A549 (cell line): Measurements from ENCODE around the gene ARAP2.

Source experiments
- CEBPB ChIP-seq, 2 experiments: fragments of >200 bp in 1 of 2; sonication (Bioruptor Twin) in 1 of 2; formaldehyde crosslinking in 1 of 2; IDR thresholded peaks; 2 replicates each; pipeline ENCODE4 v1.6.1; 2012 to 2016
- CHD2 ChIP-seq: fragments of 150-350 bp; IDR thresholded peaks from 2 replicates; pipeline ENCODE4 v1.6.1; 2014; ENCODE audit warnings: low read length; ENCODE audit not compliant: partially characterized antibody
- CTCF ChIP-seq: fragments of >200 bp; sonication (Bioruptor Twin); formaldehyde crosslinking; IDR thresholded peaks from 3 replicates; pipeline ENCODE4 v1.5.1; 2016
- JUNB ChIP-seq: fragments of >200 bp; sonication (Bioruptor Twin); formaldehyde crosslinking; IDR thresholded peaks from 2 replicates; pipeline ENCODE4 v1.6.1; 2016
- KDM5A ChIP-seq: fragments of 200-600 bp; sonication (generic); IDR thresholded peaks from 2 replicates; pipeline ENCODE4 v1.6.1; 2016; ENCODE audit warnings: antibody characterized with exemption, mild to moderate bottlenecking
- POLR2A ChIP-seq: IDR thresholded peaks from 2 replicates; pipeline ENCODE4 v1.6.1; 2012; ENCODE audit warnings: mild to moderate bottlenecking, low read length
- RFX5 ChIP-seq: fragments of 450-650 bp; IDR thresholded peaks from 2 replicates; pipeline ENCODE4 v1.7.1; 2014; ENCODE audit warnings: antibody characterized with exemption, mild to moderate bottlenecking, moderate library complexity
- RNF2 ChIP-seq: fragments of 200-600 bp; sonication (generic); IDR thresholded peaks from 2 replicates; pipeline ENCODE4 v1.6.1; 2016; ENCODE audit warnings: low read depth, mild to moderate bottlenecking, antibody characterized with exemption, moderate library complexity, borderline replicate concordance

GRCh38 chr4:36236159-36236558, 8.2 kb downstream of the ARAP2 start:
- no peak for TF ChIP-seq POLR2A
- TF ChIP-seq KDM5A = no peak
- TF ChIP-seq CHD2 = no peak
- no peak for TF ChIP-seq CTCF
- TF ChIP-seq JUNB = no peak
- no peak for TF ChIP-seq RNF2
- TF ChIP-seq RFX5 = no peak
- no peak for TF ChIP-seq CEBPB (IDR thresholded peaks at IDR 0.05)
